ENCODE results near the gene SUPT7L. TPM values are rescaled to one million over a fixed set of nuclear protein-coding genes. Genes with fewer than 3 reads are reported as not detected.

Gene SUPT7L
- total RNA-seq, 1 donor from 2014 or later = 29.7 TPM

- H3K4me3 ChIP-seq = no peak overlapping the region
- intact Hi-C loops (cut with micrococcal nuclease) = no loop called here
- no peaks in the 10 kb centered on the region for H3K9me3 ChIP-seq (replicated peaks)
- no peak for TF ChIP-seq CTCF (IDR thresholded peaks at IDR 0.05; ENCODE audit: borderline replicate concordance)
- no peaks in the 10 kb centered on the region for H3K27me3 ChIP-seq (ENCODE audit: low read depth)
- DNase-seq = no peak
- peak overlapping the region; percentile 1 for H3K27ac ChIP-seq (replicated peaks)
- H3K4me1 ChIP-seq = peaks cover 79% of the 10 kb centered on the region
- H3K36me3 ChIP-seq = no peaks in the 10 kb centered on the region
These were observed 46.7 kb upstream of the SUPT7L start for GRCh38 chr2:27709960-27710575.

- no peak overlapping the region for H3K4me3 ChIP-seq
- no peaks in the 10 kb centered on the region for H3K27me3 ChIP-seq (ENCODE audit: low read depth)
- intact Hi-C loops (cut with micrococcal nuclease) = no loop called here
- no peak for DNase-seq
- peaks cover 76% of the 10 kb centered on the region for H3K4me1 ChIP-seq
- no peaks in the 10 kb centered on the region for H3K9me3 ChIP-seq (replicated peaks)
- H3K36me3 ChIP-seq = no peaks in the 10 kb centered on the region
- H3K27ac ChIP-seq (replicated peaks) = peak overlapping the region; percentile 1
- TF ChIP-seq CTCF (IDR thresholded peaks at IDR 0.05; ENCODE audit: borderline replicate concordance) = no peak
These were observed 45.9 kb upstream of the SUPT7L start for GRCh38 chr2:27709326-27709725.

- no peak for TF ChIP-seq CTCF (IDR thresholded peaks at IDR 0.05; ENCODE audit: borderline replicate concordance)
- Histone ChIP-seq H3K4me3 (no peak overlapping the region), H3K9me3 (replicated peaks) (no peaks in the 10 kb centered on the region), H3K27me3 (ENCODE audit: low read depth) (no peaks in the 10 kb centered on the region), H3K36me3 (no peaks in the 10 kb centered on the region), H3K27ac (replicated peaks) (peak overlapping the region; percentile 83), H3K4me1 (peaks cover 77% of the 10 kb centered on the region)
- DNase-seq = no peak
- intact Hi-C loops (cut with micrococcal nuclease) = no loop called here
These were observed 45.3 kb upstream of the SUPT7L start for GRCh38 chr2:27708666-27709065.

GRCh38 chr2:27708257-27708654, 44.8 kb upstream of the SUPT7L start:
- Histone ChIP-seq H3K27ac (replicated peaks) (peak overlapping the region; percentile 83), H3K36me3 (no peaks in the 10 kb centered on the region), H3K9me3 (replicated peaks) (no peaks in the 10 kb centered on the region), H3K4me3 (no peak overlapping the region), H3K4me1 (peaks cover 80% of the 10 kb centered on the region), H3K27me3 (ENCODE audit: low read depth) (no peaks in the 10 kb centered on the region)
- no peak for TF ChIP-seq CTCF (IDR thresholded peaks at IDR 0.05; ENCODE audit: borderline replicate concordance)
- intact Hi-C loops (cut with micrococcal nuclease) = no loop called here
- DNase-seq = no peak

GRCh38 chr2:27707462-27708256, 44.2 kb upstream of the SUPT7L start:
- peaks cover 80% of the 10 kb centered on the region for H3K4me1 ChIP-seq

More at GRCh38 chr2:27707462-27708256, 44.2 kb upstream of the SUPT7L start:
- TF ChIP-seq CTCF (IDR thresholded peaks at IDR 0.05; ENCODE audit: borderline replicate concordance) = no peak
- Histone ChIP-seq H3K4me3 (no peak overlapping the region), H3K9me3 (replicated peaks) (no peaks in the 10 kb centered on the region), H3K36me3 (no peaks in the 10 kb centered on the region), H3K27me3 (ENCODE audit: low read depth) (no peaks in the 10 kb centered on the region), H3K27ac (replicated peaks) (peak overlapping the region; percentile 83)
- DNase-seq = no peak
- intact Hi-C loops (cut with micrococcal nuclease) = no loop called here

All from left ventricle myocardium inferior (tissue), 1 donor.